ENCODE measurements around the gene UCN2.

UCN2 gene

GRCh38 chr3:48600711-48601621 lies 37.4 kb upstream of the UCN2 start:
- no peak overlapping the region for H3K27ac Mint-ChIP-seq
- H3K36me3 Mint-ChIP-seq (ENCODE audit: low read depth): peaks cover 65% of the 10 kb centered on the region
- no peaks in the 10 kb centered on the region for H3K9me3 Mint-ChIP-seq
- TF ChIP-seq CTCF (IDR thresholded peaks at IDR 0.05; ENCODE audit: unreplicated experiment in 3 of 3): no peak
- no peaks in the 10 kb centered on the region for H3K27me3 Mint-ChIP-seq (ENCODE audit: low read depth)
- peaks cover 28% of the 10 kb centered on the region for H3K4me1 Mint-ChIP-seq
- no peak overlapping the region for H3K4me3 Mint-ChIP-seq

- peaks cover 53% of the 10 kb centered on the region for H3K36me3 Mint-ChIP-seq (ENCODE audit: low read depth)
- H3K4me1 Mint-ChIP-seq: peaks cover 31% of the 10 kb centered on the region
- no peaks in the 10 kb centered on the region for H3K9me3 Mint-ChIP-seq
- no peak overlapping the region for H3K4me3 Mint-ChIP-seq
- H3K27ac Mint-ChIP-seq: peak overlapping the region in 1 of 3 experiments; percentile 78
- no peaks in the 10 kb centered on the region for H3K27me3 Mint-ChIP-seq (ENCODE audit: low read depth)
- no peak for TF ChIP-seq CTCF (IDR thresholded peaks at IDR 0.05; ENCODE audit: unreplicated experiment in 3 of 3)
Observed at GRCh38 chr3:48599509-48600285, 36.1 kb upstream of the UCN2 start.

GRCh38 chr3:48599077-48599501 lies 35.5 kb upstream of the UCN2 start:
- TF ChIP-seq CTCF (IDR thresholded peaks at IDR 0.05; ENCODE audit: unreplicated experiment in 3 of 3): no peak
- Mint-ChIP-seq H3K4me3 (no peak overlapping the region), H3K27ac (peak overlapping the region; percentile 75 to 85 (median 78)), H3K36me3 (ENCODE audit: low read depth) (peaks cover 46% of the 10 kb centered on the region), H3K9me3 (no peaks in the 10 kb centered on the region), H3K4me1 (peaks cover 31% of the 10 kb centered on the region), H3K27me3 (ENCODE audit: low read depth) (no peaks in the 10 kb centered on the region)

- H3K9me3 Mint-ChIP-seq: no peaks in the 10 kb centered on the region
- H3K4me3 Mint-ChIP-seq: peak overlapping the region; percentile 28 to 49 (median 30)
- peak overlapping the region; percentile 75 to 85 (median 78) for H3K27ac Mint-ChIP-seq
- peaks cover 31% of the 10 kb centered on the region for H3K4me1 Mint-ChIP-seq
- H3K36me3 Mint-ChIP-seq (ENCODE audit: low read depth): peaks cover 42% of the 10 kb centered on the region
- TF ChIP-seq CTCF (IDR thresholded peaks at IDR 0.05; ENCODE audit: unreplicated experiment in 3 of 3): no peak
- H3K27me3 Mint-ChIP-seq (ENCODE audit: low read depth): no peaks in the 10 kb centered on the region
Observed at GRCh38 chr3:48598323-48599076, 34.9 kb upstream of the UCN2 start.

GRCh38 chr3:48597408-48597800 lies 33.8 kb upstream of the UCN2 start:
- no peaks in the 10 kb centered on the region for H3K27me3 Mint-ChIP-seq (ENCODE audit: low read depth)
- H3K36me3 Mint-ChIP-seq (ENCODE audit: low read depth): peaks cover 33% of the 10 kb centered on the region
- H3K27ac Mint-ChIP-seq: peak overlapping the region in 2 of 3 experiments; percentile 57 to 78
- no peak overlapping the region for H3K4me3 Mint-ChIP-seq
- H3K4me1 Mint-ChIP-seq: peaks cover 31% of the 10 kb centered on the region
- no peak for TF ChIP-seq CTCF (IDR thresholded peaks at IDR 0.05; ENCODE audit: unreplicated experiment in 3 of 3)
- no peaks in the 10 kb centered on the region for H3K9me3 Mint-ChIP-seq
